Naive thymus-derived CD4-positive, alpha-beta T cell (primary cell): Measurements from ENCODE around the gene SYNDIG1L. TPM values are rescaled to one million over a fixed set of nuclear protein-coding genes. Genes with fewer than 3 reads are reported as not detected.

ENCODE experiments used
- ATAC-seq: fragments of 150-1000 bp; cut with Tn5 transposase; 2 replicates; pipeline ENCODE4 v1.10.0; 2021; ENCODE audit warnings: mild to moderate bottlenecking, moderate library complexity
- CTCF ChIA-PET: fragments of 350-600 bp; sonication (Branson Sonifier 250); formaldehyde crosslinking; loops from one replicate; lab custom pipeline; 2021; ENCODE audit warnings: antibody characterized with exemption; lab: Charles Lee
- POLR2A ChIA-PET: fragments of 350-600 bp; sonication (Branson Sonifier 250); formaldehyde crosslinking; loops from one replicate; lab custom pipeline; 2021; ENCODE audit warnings: antibody characterized with exemption, inconsistent platforms; lab: Charles Lee
- DNase-seq, 9 donors: peaks; one replicate each; pipeline versions ENCODE4 v3.0.0 to v3.0.0-alpha.2; 2020 to 2022; ENCODE audit warnings: mixed read lengths in 1 of 9
- H3K27ac ChIP-seq: one replicate; pipeline ENCODE4 v1.7.0; 2013; ENCODE audit warnings: mild to moderate bottlenecking, low read depth, low read length, moderate library complexity
- H3K27me3 ChIP-seq, 2 donors: one replicate each; pipeline ENCODE4 v1.7.0; 2013; ENCODE audit warnings: low read length in 2 of 2, mild to moderate bottlenecking in 2 of 2, moderate library complexity in 2 of 2; ENCODE audit not compliant: control insufficient read depth in 2 of 2, insufficient read depth in 2 of 2
- H3K36me3 ChIP-seq, 3 experiments: 1 replicate in 2 of 3; 2 replicates in 1 of 3; pipeline ENCODE4 v1.7.0; 2013; ENCODE audit warnings: low read length in 3 of 3, mild to moderate bottlenecking in 3 of 3, moderate library complexity in 1 of 3; ENCODE audit not compliant: insufficient read depth in 3 of 3, control insufficient read depth in 2 of 3
- H3K4me1 ChIP-seq, 2 donors: one replicate each; pipeline ENCODE4 v1.7.0; 2013; ENCODE audit warnings: low read length in 2 of 2, mild to moderate bottlenecking in 2 of 2, moderate library complexity in 1 of 2; ENCODE audit not compliant: control insufficient read depth in 2 of 2, insufficient read depth in 2 of 2
- H3K4me3 ChIP-seq: 2 replicates; pipeline ENCODE4 v1.7.0; 2013; ENCODE audit warnings: mild to moderate bottlenecking, low read length
- H3K9me3 ChIP-seq, 3 experiments: 1 replicate in 2 of 3; 2 replicates in 1 of 3; pipeline ENCODE4 v1.7.0; 2013; ENCODE audit warnings: low read length in 3 of 3; ENCODE audit not compliant: control insufficient read depth in 2 of 3
- H3K27ac Mint-ChIP-seq, 9 donors: one replicate each; pipeline ENCODE4 v1.8.0; 2020 to 2022; ENCODE audit warnings: mixed read lengths in 9 of 9, mild to moderate bottlenecking in 8 of 9, moderate library complexity in 5 of 9, inconsistent platforms in 2 of 9
- H3K27me3 Mint-ChIP-seq, 5 donors: one replicate each; pipeline ENCODE4 v1.8.0; 2021 to 2022; ENCODE audit warnings: mixed read lengths in 5 of 5, mild to moderate bottlenecking in 1 of 5
- H3K36me3 Mint-ChIP-seq, 5 donors: one replicate each; pipeline ENCODE4 v1.8.0; 2020 to 2022; ENCODE audit warnings: mixed read lengths in 5 of 5, mild to moderate bottlenecking in 3 of 5, inconsistent platforms in 1 of 5
- H3K4me1 Mint-ChIP-seq, 7 donors: one replicate each; pipeline ENCODE4 v1.8.0; 2020 to 2022; ENCODE audit warnings: mixed read lengths in 7 of 7, mild to moderate bottlenecking in 3 of 7, inconsistent platforms in 1 of 7
- H3K4me3 Mint-ChIP-seq, 10 donors: one replicate each; pipeline ENCODE4 v1.8.0; 2020 to 2022; ENCODE audit warnings: mild to moderate bottlenecking in 10 of 10, mixed read lengths in 10 of 10, moderate library complexity in 6 of 10, inconsistent platforms in 2 of 10
- H3K9me3 Mint-ChIP-seq, 11 donors: one replicate each; pipeline ENCODE4 v1.8.0; 2020 to 2022; ENCODE audit warnings: mixed read lengths in 11 of 11, mild to moderate bottlenecking in 4 of 11, inconsistent platforms in 1 of 11, moderate library complexity in 1 of 11
- intact Hi-C, 2 donors: fragments of 100-400 bp; cut with micrococcal nuclease; formaldehyde crosslinking; loops; one replicate each; pipeline ENCODE4 v1.15.1; 2023
- polyA plus RNA-seq, 2 donors: library from polyadenylated mRNA; unstranded; fragments of 300-500 nt; fragmentation: Illumina TruSeq; gene quantifications; one replicate each; pipeline ENCODE4 v1.2.3, GENCODE V29; 2021
- total RNA-seq, 6 experiments: library from RNA in 5 of 6; stranded (reverse) in 5 of 6; gene quantifications; 1 replicate in 5 of 6; 2 replicates in 1 of 6; pipeline ENCODE4 v1.2.3 and lab custom pipeline; 2021 to 2026

SYNDIG1L gene
- total and polyA plus RNA-seq, 7 experiments from 2014 or later, result 0.16 TPM; not detected in 6

GRCh38 chr14:74364271-74364880, 61.6 kb downstream of the SYNDIG1L start:
- H3K9me3 ChIP-seq, result no peaks in the 10 kb centered on the region
- intact Hi-C loops, result loop anchor here in 1 of 2 donors (5.0 kb wide), 1 partner anchor 428 kb away; no protein-coding TSS in a partner anchor
- Mint-ChIP-seq H3K36me3 (no peaks in the 10 kb centered on the region), H3K4me1 (no peaks in the 10 kb centered on the region), H3K4me3 (no peak overlapping the region), H3K9me3 (no peaks in the 10 kb centered on the region), H3K27ac (no peak overlapping the region), H3K27me3 (peaks cover 5 to 19% (median 13%) of the 10 kb centered on the region in 5 donors)
- ATAC-seq, result no peak
- no peaks in the 10 kb centered on the region for H3K36me3 ChIP-seq
- POLR2A ChIA-PET, result no interaction called here
- H3K4me3 ChIP-seq, result no peak overlapping the region
- no peaks in the 10 kb centered on the region for H3K4me1 ChIP-seq
- H3K27me3 ChIP-seq, result no peaks in the 10 kb centered on the region
- CTCF ChIA-PET, result no interaction called here
- DNase-seq, result no peak
- no peak overlapping the region for H3K27ac ChIP-seq

- H3K9me3 Mint-ChIP-seq, result no peaks in the 10 kb centered on the region
- H3K27ac Mint-ChIP-seq, result no peak overlapping the region
- Histone ChIP-seq H3K4me3 (no peak overlapping the region), H3K27me3 (no peaks in the 10 kb centered on the region), H3K36me3 (no peaks in the 10 kb centered on the region), H3K27ac (no peak overlapping the region), H3K4me1 (no peaks in the 10 kb centered on the region), H3K9me3 (no peaks in the 10 kb centered on the region)
- H3K4me1 Mint-ChIP-seq, result no peaks in the 10 kb centered on the region
- peaks cover 5 to 19% (median 13%) of the 10 kb centered on the region in 5 donors for H3K27me3 Mint-ChIP-seq
- ChIA-PET CTCF (no interaction called here), POLR2A (no interaction called here)
- H3K36me3 Mint-ChIP-seq, result no peaks in the 10 kb centered on the region
- ATAC-seq (peak; percentile 84), DNase-seq (peak; percentile 21 to 62 (median 57))
- H3K4me3 Mint-ChIP-seq, result no peak overlapping the region
- intact Hi-C loops, result loop anchor here (1.0 to 5.0 kb wide), 4 partner anchors 130 to 430 kb away; partner anchors contain the start of genes ISCA2 (in 1 of the 2), LTBP2 (in 1 of the 2) and NPC2 (in 1 of the 2)
Observed at GRCh38 chr14:74362361-74362915, 63.6 kb downstream of the SYNDIG1L start.

GRCh38 chr14:74360163-74360562, 65.8 kb downstream of the SYNDIG1L start:
- intact Hi-C loops, result loop anchor here (2.0 to 5.0 kb wide), 2 partner anchors 255 to 432 kb away; no protein-coding TSS in a partner anchor
- Mint-ChIP-seq H3K9me3 (no peaks in the 10 kb centered on the region), H3K4me3 (no peak overlapping the region), H3K27ac (no peak overlapping the region), H3K36me3 (no peaks in the 10 kb centered on the region), H3K27me3 (peaks cover 5 to 15% (median 12%) of the 10 kb centered on the region in 5 donors), H3K4me1 (no peaks in the 10 kb centered on the region)
- ChIA-PET CTCF (no interaction called here), POLR2A (no interaction called here)
- no peak overlapping the region for H3K27ac ChIP-seq
- no peak overlapping the region for H3K4me3 ChIP-seq
- no peaks in the 10 kb centered on the region for H3K4me1 ChIP-seq
- ATAC-seq (no peak), DNase-seq (no peak)
- no peaks in the 10 kb centered on the region for H3K36me3 ChIP-seq
- no peaks in the 10 kb centered on the region for H3K9me3 ChIP-seq
- H3K27me3 ChIP-seq, result no peaks in the 10 kb centered on the region

- H3K4me1 Mint-ChIP-seq, result no peaks in the 10 kb centered on the region
- H3K4me1 ChIP-seq, result no peaks in the 10 kb centered on the region
- POLR2A ChIA-PET, result no interaction called here
- H3K27ac ChIP-seq, result no peak overlapping the region
- H3K36me3 ChIP-seq, result no peaks in the 10 kb centered on the region
- H3K9me3 ChIP-seq, result no peaks in the 10 kb centered on the region
- H3K27me3 Mint-ChIP-seq, result peaks cover 4 to 9% (median 5%) of the 10 kb centered on the region in 5 donors
- no peak overlapping the region for H3K4me3 ChIP-seq
- no peak overlapping the region for H3K27ac Mint-ChIP-seq
- intact Hi-C loops, result no loop called here
- DNase-seq, result no peak
- no peaks in the 10 kb centered on the region for H3K27me3 ChIP-seq
- ATAC-seq, result no peak
- no peaks in the 10 kb centered on the region for H3K9me3 Mint-ChIP-seq
- CTCF ChIA-PET, result interaction anchor here (0.6 to 0.7 kb wide), 2 partner anchors 10 to 522 kb away, joined by 3 read pairs; no protein-coding TSS in a partner anchor
- H3K4me3 Mint-ChIP-seq, result no peak overlapping the region
- no peaks in the 10 kb centered on the region for H3K36me3 Mint-ChIP-seq
Observed at GRCh38 chr14:74358176-74358829, 67.7 kb downstream of the SYNDIG1L start.

- Mint-ChIP-seq H3K9me3 (no peaks in the 10 kb centered on the region), H3K4me1 (no peaks in the 10 kb centered on the region), H3K4me3 (no peak overlapping the region), H3K36me3 (no peaks in the 10 kb centered on the region), H3K27me3 (peaks cover 4 to 11% (median 5%) of the 10 kb centered on the region in 5 donors), H3K27ac (no peak overlapping the region)
- no peaks in the 10 kb centered on the region for H3K27me3 ChIP-seq
- POLR2A ChIA-PET, result no interaction called here
- CTCF ChIA-PET, result no interaction called here
- H3K9me3 ChIP-seq, result no peaks in the 10 kb centered on the region
- no peak overlapping the region for H3K4me3 ChIP-seq
- intact Hi-C loops, result no loop called here
- H3K36me3 ChIP-seq, result no peaks in the 10 kb centered on the region
- ATAC-seq, result no peak
- no peak for DNase-seq
- no peak overlapping the region for H3K27ac ChIP-seq
- no peaks in the 10 kb centered on the region for H3K4me1 ChIP-seq
Observed at GRCh38 chr14:74357585-74357984, 68.4 kb downstream of the SYNDIG1L start.

GRCh38 chr14:74356892-74357575, 69.0 kb downstream of the SYNDIG1L start:
- Mint-ChIP-seq H3K27ac (no peak overlapping the region), H3K4me1 (no peaks in the 10 kb centered on the region), H3K27me3 (peaks cover under 1 to 12% (median under 1%) of the 10 kb centered on the region in 5 donors), H3K9me3 (no peaks in the 10 kb centered on the region), H3K36me3 (no peaks in the 10 kb centered on the region), H3K4me3 (no peak overlapping the region)
- DNase-seq (no peak), ATAC-seq (no peak)
- Histone ChIP-seq H3K27me3 (no peaks in the 10 kb centered on the region), H3K4me3 (no peak overlapping the region), H3K27ac (no peak overlapping the region), H3K36me3 (no peaks in the 10 kb centered on the region), H3K4me1 (no peaks in the 10 kb centered on the region), H3K9me3 (no peaks in the 10 kb centered on the region)
- CTCF ChIA-PET, result interaction anchor here (1.2 kb wide), 1 partner anchor 134 kb away, joined by 3 read pairs; no protein-coding TSS in a partner anchor
- intact Hi-C loops, result no loop called here
- POLR2A ChIA-PET, result no interaction called here
